HG02885 (cell line): ENCODE measurements around the gene CHST7.
A peak's percentile ranks its signal among the peaks of the same experiment; 100 is the strongest.
"Not testable (repeated sequence)": the region's sequence is repeated elsewhere in the genome, so short reads cannot be mapped to it uniquely, and the experiment has no call there.

Experiments
- ATAC-seq: cut with Tn5 transposase; IDR thresholded peaks from one replicate; pipeline ENCODE4 v1.9.1; 2021; ENCODE audit warnings: mild to moderate bottlenecking; ENCODE audit not compliant: unreplicated experiment, poor library complexity

Gene CHST7

GRCh38 chrX:46573331-46573891 is at the start of gene CHST7:
CHST7 (plus strand) TSS chrX:46573765; CDS start chrX:46573932, 167 bp downstream.
- ATAC-seq: peak; percentile 49

- not testable (repeated sequence) for ATAC-seq
These were observed 44.9 kb upstream of the CHST7 start for GRCh38 chrX:46528640-46529039.

- ATAC-seq: peak; percentile 63
These were observed 43.7 kb upstream of the CHST7 start for GRCh38 chrX:46529740-46530403.

- not testable (repeated sequence) for ATAC-seq
These were observed 43.1 kb upstream of the CHST7 start for GRCh38 chrX:46530404-46530908.

GRCh38 chrX:46531442-46531841 is 42.1 kb upstream of the CHST7 start:
- no peak for ATAC-seq

- no peak for ATAC-seq
These were observed 30.1 kb upstream of the CHST7 start for GRCh38 chrX:46543441-46543840.

GRCh38 chrX:46544527-46544926 is 29.0 kb upstream of the CHST7 start:
- not testable (repeated sequence) for ATAC-seq

- ATAC-seq: peak; percentile 85
These were observed 28.2 kb upstream of the CHST7 start, which contains the start of gene ZNF674 for GRCh38 chrX:46545111-46546005. ZNF674 (minus strand) TSS chrX:46545421; CDS start chrX:46542087, 3,334 bp downstream.

- ATAC-seq: no peak
These were observed 25.7 kb upstream of the CHST7 start for GRCh38 chrX:46547857-46548256.

GRCh38 chrX:46549914-46550313 is 23.7 kb upstream of the CHST7 start:
- ATAC-seq: no peak

GRCh38 chrX:46551494-46552128 is 22.0 kb upstream of the CHST7 start:
- no peak for ATAC-seq

- ATAC-seq: no peak
These were observed 19.6 kb upstream of the CHST7 start for GRCh38 chrX:46553935-46554334.

GRCh38 chrX:46554942-46555341 is 18.6 kb upstream of the CHST7 start:
- ATAC-seq: no peak

- no peak for ATAC-seq
These were observed 14.5 kb upstream of the CHST7 start for GRCh38 chrX:46559062-46559461.

GRCh38 chrX:46561824-46562657 is 11.5 kb upstream of the CHST7 start:
- ATAC-seq: peak; percentile 98

GRCh38 chrX:46567388-46567787 is 6.2 kb upstream of the CHST7 start:
- no peak for ATAC-seq

- ATAC-seq: no peak
These were observed 3.9 kb upstream of the CHST7 start for GRCh38 chrX:46569621-46570020.

GRCh38 chrX:46571423-46572339 is 1.9 kb upstream of the CHST7 start:
- ATAC-seq: peak; percentile 17
